Measurements from ENCODE around the gene ZNF20. TPM values are rescaled to one million over a fixed set of nuclear protein-coding genes. Genes with fewer than 3 reads are reported as not detected.
A peak's percentile ranks its signal among the peaks of the same experiment; 100 is the strongest.

Gene ZNF20
- polyA plus RNA-seq, 1 donor (not counting 4 experiments of a cell fraction or from before 2014, with no cell fraction given): 2.4 TPM

DNA sequence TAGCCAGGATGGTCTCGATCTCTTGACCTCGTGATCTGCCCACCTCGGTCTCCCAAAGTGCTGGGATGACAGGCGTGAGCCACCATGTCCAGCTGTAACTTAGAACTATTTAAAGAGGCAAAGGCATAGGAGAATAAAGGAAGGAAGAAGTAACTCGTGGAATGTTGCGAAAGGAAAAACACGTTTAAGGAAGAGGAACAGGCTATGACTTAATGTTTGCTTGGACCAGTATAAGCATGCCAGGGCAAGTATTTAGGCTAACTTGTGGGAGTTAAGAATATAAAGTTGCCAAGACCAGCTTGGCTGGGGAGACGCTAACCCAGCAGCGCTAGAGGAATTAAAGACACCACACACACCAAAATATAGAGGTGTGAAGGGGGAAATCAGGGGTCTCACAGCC is 42.1 kb downstream of the ZNF20 start:
- DNase-seq (ENCODE audit: low read depth, low spot score) (peak; percentile 1), FAIRE-seq (no peak)
- no peaks in the 10 kb centered on the region for H3K36me3 ChIP-seq (ENCODE audit: control insufficient read depth in 2 of 2, extremely low read depth in 1 of 2, insufficient read depth in 2 of 2, low read length in 2 of 2)
- peaks cover 2% of the 10 kb centered on the region for H3K9me3 ChIP-seq (ENCODE audit: control insufficient read depth, low read depth, low read length)
- no peak overlapping the region for H3K4me3 ChIP-seq (ENCODE audit: control insufficient read depth in 2 of 3, extremely low read depth in 1 of 3, insufficient read depth in 2 of 3, low read depth in 1 of 3, low read length in 3 of 3)
- no peak overlapping the region for H3K4me2 ChIP-seq (ENCODE audit: control insufficient read depth, extremely low read depth, insufficient read depth, low read depth, low read length)
- no peaks in the 10 kb centered on the region for H3K9me1 ChIP-seq (ENCODE audit: control insufficient read depth, extremely low read depth, insufficient read depth, low read length)
- H3K9ac ChIP-seq (ENCODE audit: control insufficient read depth, extremely low read depth, insufficient read depth, low read length): no peak overlapping the region
- no peaks in the 10 kb centered on the region for H3K79me2 ChIP-seq (ENCODE audit: control insufficient read depth, insufficient read depth, low read length)
- H2AFZ ChIP-seq (ENCODE audit: control insufficient read depth, low read length): no peak overlapping the region
- no peaks in the 10 kb centered on the region for H4K20me1 ChIP-seq (ENCODE audit: control insufficient read depth, extremely low read depth, insufficient read depth, low read length)
- no peak overlapping the region for H3K27ac ChIP-seq (ENCODE audit: control insufficient read depth, insufficient read depth, low read length)
- TF ChIP-seq EZH2 (IDR thresholded peaks at IDR 0.05; ENCODE audit: low read length): no peak
- TF ChIP-seq, protein P1, sequence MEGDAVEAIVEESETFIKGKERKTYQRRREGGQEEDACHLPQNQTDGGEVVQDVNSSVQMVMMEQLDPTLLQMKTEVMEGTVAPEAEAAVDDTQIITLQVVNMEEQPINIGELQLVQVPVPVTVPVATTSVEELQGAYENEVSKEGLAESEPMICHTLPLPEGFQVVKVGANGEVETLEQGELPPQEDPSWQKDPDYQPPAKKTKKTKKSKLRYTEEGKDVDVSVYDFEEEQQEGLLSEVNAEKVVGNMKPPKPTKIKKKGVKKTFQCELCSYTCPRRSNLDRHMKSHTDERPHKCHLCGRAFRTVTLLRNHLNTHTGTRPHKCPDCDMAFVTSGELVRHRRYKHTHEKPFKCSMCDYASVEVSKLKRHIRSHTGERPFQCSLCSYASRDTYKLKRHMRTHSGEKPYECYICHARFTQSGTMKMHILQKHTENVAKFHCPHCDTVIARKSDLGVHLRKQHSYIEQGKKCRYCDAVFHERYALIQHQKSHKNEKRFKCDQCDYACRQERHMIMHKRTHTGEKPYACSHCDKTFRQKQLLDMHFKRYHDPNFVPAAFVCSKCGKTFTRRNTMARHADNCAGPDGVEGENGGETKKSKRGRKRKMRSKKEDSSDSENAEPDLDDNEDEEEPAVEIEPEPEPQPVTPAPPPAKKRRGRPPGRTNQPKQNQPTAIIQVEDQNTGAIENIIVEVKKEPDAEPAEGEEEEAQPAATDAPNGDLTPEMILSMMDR (optimal IDR thresholded peaks at IDR 0.05 in 1 of 3, IDR thresholded peaks at IDR 0.05 in 1 of 3, conservative IDR thresholded peaks at IDR 0.05 in 1 of 3; ENCODE audit: extremely low read depth in 1 of 3, insufficient read depth in 2 of 3, low read length in 3 of 3): no peak
- H3K27me3 ChIP-seq (ENCODE audit: control insufficient read depth, extremely low read depth, insufficient read depth, low read length): no peaks in the 10 kb centered on the region
- dilution Hi-C loops (cut with MboI; ENCODE audit: extremely low pct_ligation_motif_present, low sequenced_read_pairs): no loop called here
- peaks cover 1% of the 10 kb centered on the region for H3K4me1 ChIP-seq (ENCODE audit: control insufficient read depth, extremely low read depth, insufficient read depth, low read length)

DNA sequence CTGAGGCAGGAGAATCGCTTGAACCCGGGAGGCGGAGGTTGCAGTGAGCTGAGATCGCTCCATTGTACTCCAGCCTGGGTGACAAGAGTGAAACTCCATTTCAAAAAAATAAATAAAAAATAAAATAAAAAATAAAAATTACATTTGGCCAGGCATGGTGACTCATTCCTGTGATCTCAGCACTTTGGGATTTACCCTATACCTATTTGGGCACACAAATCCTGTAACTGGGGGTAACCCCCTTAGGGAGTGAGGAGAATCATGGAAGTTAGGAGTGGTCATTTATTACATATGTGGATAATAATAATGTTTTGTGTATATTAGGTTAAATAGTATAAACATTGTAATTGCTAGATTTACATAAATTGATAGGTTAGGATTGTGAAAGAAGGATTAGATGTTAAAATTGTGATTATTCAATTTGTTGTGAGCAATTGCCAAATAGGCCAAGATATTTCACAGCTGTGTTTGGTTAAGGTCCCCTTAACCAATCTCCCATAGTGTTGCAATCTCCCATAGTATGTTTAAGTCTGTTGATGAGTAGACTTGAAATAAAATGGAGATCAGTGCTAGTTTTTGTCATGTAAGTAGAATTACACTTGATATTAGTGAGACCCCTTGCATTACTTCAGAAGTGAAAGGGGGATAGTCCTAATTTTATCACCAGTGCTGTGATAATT is 44.9 kb downstream of the ZNF20 start:
- no peak overlapping the region for H3K4me2 ChIP-seq (ENCODE audit: control insufficient read depth, extremely low read depth, insufficient read depth, low read depth, low read length)
- DNase-seq (ENCODE audit: low read depth, low spot score) (no peak), FAIRE-seq (no peak)
- no peak overlapping the region for H2AFZ ChIP-seq (ENCODE audit: control insufficient read depth, low read length)
- H3K9ac ChIP-seq (ENCODE audit: control insufficient read depth, extremely low read depth, insufficient read depth, low read length): no peak overlapping the region
- dilution Hi-C loops (cut with MboI; ENCODE audit: extremely low pct_ligation_motif_present, low sequenced_read_pairs): no loop called here
- H3K27ac ChIP-seq (ENCODE audit: control insufficient read depth, insufficient read depth, low read length): no peak overlapping the region
- no peaks in the 10 kb centered on the region for H3K27me3 ChIP-seq (ENCODE audit: control insufficient read depth, extremely low read depth, insufficient read depth, low read length)
- H4K20me1 ChIP-seq (ENCODE audit: control insufficient read depth, extremely low read depth, insufficient read depth, low read length): no peaks in the 10 kb centered on the region
- peaks cover 2% of the 10 kb centered on the region for H3K9me3 ChIP-seq (ENCODE audit: control insufficient read depth, low read depth, low read length)
- no peaks in the 10 kb centered on the region for H3K9me1 ChIP-seq (ENCODE audit: control insufficient read depth, extremely low read depth, insufficient read depth, low read length)
- peaks cover 3% of the 10 kb centered on the region for H3K4me1 ChIP-seq (ENCODE audit: control insufficient read depth, extremely low read depth, insufficient read depth, low read length)
- H3K79me2 ChIP-seq (ENCODE audit: control insufficient read depth, insufficient read depth, low read length): no peaks in the 10 kb centered on the region
- H3K4me3 ChIP-seq (ENCODE audit: control insufficient read depth in 2 of 3, extremely low read depth in 1 of 3, insufficient read depth in 2 of 3, low read depth in 1 of 3, low read length in 3 of 3): no peak overlapping the region
- TF ChIP-seq, protein P1 (optimal IDR thresholded peaks at IDR 0.05 in 1 of 3, IDR thresholded peaks at IDR 0.05 in 1 of 3, conservative IDR thresholded peaks at IDR 0.05 in 1 of 3; ENCODE audit: extremely low read depth in 1 of 3, insufficient read depth in 2 of 3, low read length in 3 of 3): no peak
- no peak for TF ChIP-seq EZH2 (IDR thresholded peaks at IDR 0.05; ENCODE audit: low read length)
- no peaks in the 10 kb centered on the region for H3K36me3 ChIP-seq (ENCODE audit: control insufficient read depth in 2 of 2, extremely low read depth in 1 of 2, insufficient read depth in 2 of 2, low read length in 2 of 2)

Measured in keratinocyte (primary cell).